Measurements from ENCODE around the gene CDR2L.

GRCh38 chr17:74951065-74951464, 36.4 kb upstream of the CDR2L start:
- TF ChIP-seq ZNF317 (CRISPR knock-in tag; IDR thresholded peaks at IDR 0.05; ENCODE audit: borderline replicate concordance, low read depth) (no peak), CTCF (IDR thresholded peaks at IDR 0.05) (no peak), TCF7 (CRISPR knock-in tag; IDR thresholded peaks at IDR 0.05; ENCODE audit: low read depth) (no peak), CREB1 (CRISPR knock-in tag; IDR thresholded peaks at IDR 0.05) (no peak), NR3C1 (CRISPR knock-in tag; conservative IDR thresholded peaks at IDR 0.05; ENCODE audit: low read depth) (no peak), CBFB (CRISPR knock-in tag; IDR thresholded peaks at IDR 0.05; ENCODE audit: low read depth) (no peak), NR1H2 (CRISPR knock-in tag; IDR thresholded peaks at IDR 0.05) (no peak)

Data from WTC11 (cell line).